KMS-11 (cell line): Measurements from ENCODE around the gene RORC.
A peak's percentile ranks its signal among the peaks of the same experiment; 100 is the strongest.

Experiments used
- H2AFZ ChIP-seq: fragments of 200-600 bp; sonication (generic); 2 replicates; pipeline ENCODE4 v1.6.1; 2016; ENCODE audit warnings: antibody characterized with exemption, mixed run types, low read depth
- H3K27ac ChIP-seq: fragments of 200-600 bp; sonication (generic); 2 replicates; pipeline ENCODE4 v1.6.1; 2016; ENCODE audit warnings: mild to moderate bottlenecking, mixed run types
- H3K27me3 ChIP-seq: fragments of 200-600 bp; sonication (generic); 2 replicates; pipeline ENCODE4 v1.6.1; 2017; ENCODE audit warnings: mild to moderate bottlenecking, low read depth, mixed run types, moderate library complexity; ENCODE audit not compliant: insufficient read depth
- H3K36me3 ChIP-seq: fragments of 200-600 bp; sonication (generic); 2 replicates; pipeline ENCODE4 v1.6.1; 2017; ENCODE audit warnings: mild to moderate bottlenecking, mixed run types; ENCODE audit not compliant: insufficient read depth
- H3K4me1 ChIP-seq: fragments of 200-600 bp; sonication (generic); 2 replicates; pipeline ENCODE4 v1.6.1; 2016; ENCODE audit warnings: mild to moderate bottlenecking, low read depth, mixed run types; ENCODE audit not compliant: poor library complexity, severe bottlenecking
- H3K4me2 ChIP-seq: fragments of 200-600 bp; sonication (generic); 2 replicates; pipeline ENCODE4 v1.7.0; 2016; ENCODE audit warnings: mild to moderate bottlenecking, mixed run types
- H3K4me3 ChIP-seq: fragments of 200-600 bp; sonication (generic); IDR thresholded peaks from 2 replicates; pipeline ENCODE4 v1.6.1; 2017; ENCODE audit warnings: low read depth, low read length, mixed read lengths; ENCODE audit not compliant: insufficient read depth
- H3K79me2 ChIP-seq: fragments of 200-600 bp; sonication (generic); 2 replicates; pipeline ENCODE4 v1.6.1; 2016; ENCODE audit warnings: low read depth, mixed run types; ENCODE audit not compliant: insufficient read depth
- H3K9ac ChIP-seq: fragments of 200-600 bp; sonication (generic); 2 replicates; pipeline ENCODE4 v1.6.1; 2016; ENCODE audit warnings: mild to moderate bottlenecking, mixed run types
- H4K20me1 ChIP-seq: fragments of 200-600 bp; sonication (generic); 2 replicates; pipeline ENCODE4 v1.6.1; 2016; ENCODE audit warnings: mild to moderate bottlenecking, mixed run types; ENCODE audit not compliant: insufficient read depth
- TF ChIP-seq, protein P1 (sequence below): fragments of 200-600 bp; sonication (generic); conservative IDR thresholded peaks from 2 replicates; pipeline ENCODE4 v1.6.1; 2017; ENCODE audit warnings: low read depth, mild to moderate bottlenecking, antibody characterized with exemption, low read length, moderate library complexity, mixed read lengths

RORC gene

DNA sequence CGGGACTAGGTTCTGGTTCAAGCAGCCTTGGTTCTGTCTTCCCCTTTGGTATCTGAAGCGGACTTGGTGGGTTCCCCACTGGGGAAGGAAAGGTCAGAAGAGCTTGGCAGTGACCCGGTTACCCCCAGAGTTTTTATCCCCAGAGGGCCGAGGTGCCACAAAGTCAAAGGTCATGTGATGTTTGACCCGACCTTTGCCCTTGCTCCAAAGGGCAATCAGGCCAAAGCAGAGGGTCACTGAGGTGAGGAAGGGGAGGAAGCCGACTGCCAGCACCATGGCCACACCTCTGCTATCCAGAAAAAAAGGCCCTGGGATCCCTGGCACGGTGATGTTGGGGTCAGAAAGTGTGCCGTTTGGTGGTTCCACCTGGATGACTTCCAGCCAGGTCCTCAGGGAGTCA, 30.8 kb downstream of the RORC start:
- H3K27me3 ChIP-seq = peaks cover 21% of the 10 kb centered on the region; the same call in 1 of the 2 replicates

GRCh38 chr1:151799179-151800022, 32.2 kb downstream of the RORC start:
- no peaks in the 10 kb centered on the region for H4K20me1 ChIP-seq
- H3K79me2 ChIP-seq = no peaks in the 10 kb centered on the region
- no peaks in the 10 kb centered on the region for H3K36me3 ChIP-seq
- H3K27ac ChIP-seq = no peak overlapping the region
- TF ChIP-seq, protein P1, sequence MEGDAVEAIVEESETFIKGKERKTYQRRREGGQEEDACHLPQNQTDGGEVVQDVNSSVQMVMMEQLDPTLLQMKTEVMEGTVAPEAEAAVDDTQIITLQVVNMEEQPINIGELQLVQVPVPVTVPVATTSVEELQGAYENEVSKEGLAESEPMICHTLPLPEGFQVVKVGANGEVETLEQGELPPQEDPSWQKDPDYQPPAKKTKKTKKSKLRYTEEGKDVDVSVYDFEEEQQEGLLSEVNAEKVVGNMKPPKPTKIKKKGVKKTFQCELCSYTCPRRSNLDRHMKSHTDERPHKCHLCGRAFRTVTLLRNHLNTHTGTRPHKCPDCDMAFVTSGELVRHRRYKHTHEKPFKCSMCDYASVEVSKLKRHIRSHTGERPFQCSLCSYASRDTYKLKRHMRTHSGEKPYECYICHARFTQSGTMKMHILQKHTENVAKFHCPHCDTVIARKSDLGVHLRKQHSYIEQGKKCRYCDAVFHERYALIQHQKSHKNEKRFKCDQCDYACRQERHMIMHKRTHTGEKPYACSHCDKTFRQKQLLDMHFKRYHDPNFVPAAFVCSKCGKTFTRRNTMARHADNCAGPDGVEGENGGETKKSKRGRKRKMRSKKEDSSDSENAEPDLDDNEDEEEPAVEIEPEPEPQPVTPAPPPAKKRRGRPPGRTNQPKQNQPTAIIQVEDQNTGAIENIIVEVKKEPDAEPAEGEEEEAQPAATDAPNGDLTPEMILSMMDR = no peak
- H3K9ac ChIP-seq = no peak overlapping the region
- no peak overlapping the region for H2AFZ ChIP-seq
- H3K4me3 ChIP-seq = no peak overlapping the region
- H3K4me1 ChIP-seq = no peaks in the 10 kb centered on the region
- peaks cover 9% of the 10 kb centered on the region; the same call in 1 of the 2 replicates for H3K27me3 ChIP-seq
- H3K4me2 ChIP-seq = no peak overlapping the region

More for the DNA sequence above, 30.8 kb downstream of the RORC start:
- H3K4me3 ChIP-seq = no peak overlapping the region
- no peak overlapping the region for H3K4me2 ChIP-seq
- TF ChIP-seq, protein P1 = no peak
- H4K20me1 ChIP-seq = no peaks in the 10 kb centered on the region
- H2AFZ ChIP-seq = no peak overlapping the region
- no peaks in the 10 kb centered on the region for H3K79me2 ChIP-seq
- no peaks in the 10 kb centered on the region for H3K36me3 ChIP-seq
- no peak overlapping the region for H3K27ac ChIP-seq
- no peak overlapping the region for H3K9ac ChIP-seq
- no peaks in the 10 kb centered on the region for H3K4me1 ChIP-seq

- no peaks in the 10 kb centered on the region for H4K20me1 ChIP-seq
- no peak overlapping the region for H2AFZ ChIP-seq
- no peak overlapping the region for H3K4me3 ChIP-seq
- peaks cover 6% of the 10 kb centered on the region; the same call in 1 of the 2 replicates for H3K27me3 ChIP-seq
- H3K79me2 ChIP-seq = no peaks in the 10 kb centered on the region
- H3K4me1 ChIP-seq = no peaks in the 10 kb centered on the region
- H3K36me3 ChIP-seq = no peaks in the 10 kb centered on the region
- H3K27ac ChIP-seq = no peak overlapping the region
- no peak overlapping the region for H3K4me2 ChIP-seq
- H3K9ac ChIP-seq = no peak overlapping the region
- TF ChIP-seq, protein P1 = no peak
Measured at GRCh38 chr1:151798571-151798970, 33.0 kb downstream of the RORC start.

DNA sequence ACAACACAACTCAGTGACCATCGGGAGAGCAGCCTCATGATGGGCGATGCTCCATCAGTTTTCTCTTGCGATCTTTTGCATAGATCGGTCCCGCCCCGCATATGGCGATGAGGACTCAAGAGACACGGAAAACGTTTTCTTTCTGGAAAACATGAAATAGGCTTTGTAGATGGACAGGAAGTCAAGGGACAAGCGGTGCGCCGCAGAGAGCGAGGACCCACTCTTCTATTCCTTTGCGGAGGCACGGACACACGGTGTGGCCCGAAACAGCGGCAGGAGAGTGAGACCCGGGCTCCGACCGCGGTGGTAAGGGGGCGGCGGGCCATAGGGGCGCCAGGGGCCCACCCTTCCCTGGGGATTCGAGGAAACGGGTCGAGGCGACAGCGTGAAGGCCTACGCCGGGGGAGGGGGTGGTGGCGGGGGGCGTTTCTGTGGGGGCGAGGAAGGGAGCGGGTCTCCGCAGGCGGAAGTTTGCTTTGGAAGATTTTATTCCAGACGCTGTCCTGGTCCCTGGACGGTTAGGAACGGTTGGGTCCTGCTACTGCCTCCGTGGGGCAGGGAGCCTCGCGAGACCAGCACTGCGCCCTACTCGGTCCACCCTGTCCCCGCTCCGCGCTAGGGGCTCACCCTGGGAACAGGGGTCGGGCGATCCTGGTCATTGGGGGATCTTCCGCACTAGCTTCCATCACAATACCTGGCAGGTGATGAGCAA, 40.5 kb downstream of the RORC start:
- H3K4me2 ChIP-seq = peak overlapping the region; percentile 93
- H3K27me3 ChIP-seq = no peaks in the 10 kb centered on the region
- peak overlapping the region; percentile 45; the same call in 1 of the 2 replicates for H3K9ac ChIP-seq
- H3K4me3 ChIP-seq = peak overlapping the region; percentile 99
- H3K36me3 ChIP-seq = no peaks in the 10 kb centered on the region
- H4K20me1 ChIP-seq = no peaks in the 10 kb centered on the region
- TF ChIP-seq, protein P1 = no peak; the same call in 1 of the 2 replicates
- H2AFZ ChIP-seq = peak overlapping the region; percentile 93
- peaks cover 18% of the 10 kb centered on the region for H3K4me1 ChIP-seq
- H3K27ac ChIP-seq = peak overlapping the region; percentile 28
- H3K79me2 ChIP-seq = 0 out of 2 replicates have a peak, but pooled peaks cover 7% of the 10 kb centered on the region
